Measurements from ENCODE around the gene IL25. TPM values are rescaled to one million over a fixed set of nuclear protein-coding genes. Genes with fewer than 3 reads are reported as not detected.
"Not testable (repeated sequence)": the region's sequence is repeated elsewhere in the genome, so short reads cannot be mapped to it uniquely, and the experiment has no call there.

Gene IL25
- not detected for total RNA-seq
- long read RNA-seq = 0 reads

GRCh38 chr14:23372509-23372908, at the start of gene IL25:
Gene IL25 (plus strand): TSS chr14:23372809.
- intact Hi-C loops (cut with DNase I) = no loop called here

DNA sequence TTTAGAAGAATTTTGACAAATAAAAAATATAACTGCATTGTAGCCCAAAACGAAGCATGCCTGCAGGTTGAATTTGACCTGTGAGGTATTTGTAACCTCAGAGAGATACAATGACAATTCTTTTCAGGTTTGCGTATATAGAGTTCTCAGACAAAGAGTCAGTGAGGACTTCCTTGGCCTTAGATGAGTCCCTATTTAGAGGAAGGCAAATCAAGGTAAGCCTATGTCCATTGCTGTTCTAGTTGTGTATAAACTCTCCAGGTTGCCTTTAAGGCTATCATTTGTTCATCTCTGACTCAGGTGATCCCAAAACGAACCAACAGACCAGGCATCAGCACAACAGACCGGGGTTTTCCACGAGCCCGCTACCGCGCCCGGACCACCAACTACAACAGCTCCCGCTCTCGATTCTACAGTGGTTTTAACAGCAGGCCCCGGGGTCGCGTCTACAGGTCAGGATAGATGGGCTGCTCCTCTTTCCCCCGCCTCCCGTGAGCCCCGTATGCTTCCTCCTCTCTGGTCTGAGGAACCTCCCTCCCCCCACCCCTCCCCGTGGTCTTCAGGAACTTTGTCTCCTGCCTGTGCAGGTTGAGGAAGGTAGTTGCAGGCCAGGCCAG, 48.7 kb upstream of the IL25 start:
- intact Hi-C loops (cut with DNase I) = no loop called here
- no peaks in the 10 kb centered on the region for H3K27me3 ChIP-seq
- ATAC-seq (no peak), DNase-seq (no peak)
- peaks cover 29% of the 10 kb centered on the region for H3K36me3 ChIP-seq
- peaks cover 22% of the 10 kb centered on the region for H3K4me1 ChIP-seq
- no peak for TF ChIP-seq CTCF (IDR thresholded peaks at IDR 0.05)
- no peak overlapping the region for H3K27ac ChIP-seq
- H3K9me3 ChIP-seq = no peaks in the 10 kb centered on the region
- no peak overlapping the region for H3K4me3 ChIP-seq

More at GRCh38 chr14:23372509-23372908, at the start of gene IL25:
- H3K27ac ChIP-seq = no peak within 1 kb of the TSS
- DNase-seq (no peak), ATAC-seq (no peak)
- H3K4me3 ChIP-seq = no peak within 1 kb of the TSS
- H3K4me1 ChIP-seq = no peaks in the 10 kb centered on the region
- no peaks in the 10 kb centered on the region for H3K36me3 ChIP-seq
- H3K27me3 ChIP-seq = no peaks in the 10 kb centered on the region
- no peaks in the 10 kb centered on the region for H3K9me3 ChIP-seq
- no peak for TF ChIP-seq CTCF (IDR thresholded peaks at IDR 0.05)

DNA sequence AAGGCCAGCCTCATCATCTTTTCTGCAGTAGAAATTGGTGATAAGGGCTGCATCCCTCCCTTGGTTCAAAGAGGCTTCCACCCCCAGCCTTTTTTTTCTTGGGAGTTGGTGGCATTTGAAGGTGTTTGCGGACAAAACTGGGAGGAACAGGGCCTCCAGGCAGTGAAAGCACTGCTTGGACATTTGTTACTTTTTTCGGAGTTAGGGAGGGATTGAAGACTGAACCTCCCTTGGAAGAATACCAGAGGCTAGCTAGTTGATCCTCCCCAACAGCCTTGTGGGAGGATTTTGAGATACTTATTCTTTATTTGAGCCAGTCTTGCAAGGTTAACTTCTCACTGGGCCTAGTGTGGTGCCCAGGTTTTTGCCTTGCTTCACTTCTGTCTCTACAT, 48.2 kb upstream of the IL25 start:
- Histone ChIP-seq H3K4me1 (peaks cover 22% of the 10 kb centered on the region), H3K36me3 (peaks cover 29% of the 10 kb centered on the region), H3K27me3 (no peaks in the 10 kb centered on the region), H3K4me3 (no peak overlapping the region), H3K9me3 (no peaks in the 10 kb centered on the region), H3K27ac (no peak overlapping the region)
- intact Hi-C loops (cut with DNase I) = no loop called here
- no peak for ATAC-seq
- TF ChIP-seq CTCF (IDR thresholded peaks at IDR 0.05) = no peak
- DNase-seq = no peak

DNA sequence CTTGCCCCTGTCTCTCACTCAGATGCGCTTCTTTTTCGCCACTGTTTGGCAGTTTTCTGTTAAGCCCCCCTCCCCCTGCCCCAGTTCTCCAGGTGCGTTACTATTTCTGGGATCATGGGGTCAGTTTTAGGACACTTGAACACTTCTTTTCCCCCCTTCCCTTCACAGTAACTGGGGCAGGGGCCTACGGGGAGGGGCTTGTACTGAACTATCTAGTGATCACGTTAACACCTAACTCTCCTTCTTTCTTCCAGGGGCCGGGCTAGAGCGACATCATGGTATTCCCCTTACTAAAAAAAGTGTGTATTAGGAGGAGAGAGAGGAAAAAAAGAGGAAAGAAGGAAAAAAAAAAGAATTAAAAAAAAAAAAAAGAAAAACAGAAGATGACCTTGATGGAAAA, 47.6 kb upstream of the IL25 start:
- no peak for TF ChIP-seq CTCF (IDR thresholded peaks at IDR 0.05)
- Histone ChIP-seq H3K36me3 (peaks cover 29% of the 10 kb centered on the region), H3K9me3 (no peaks in the 10 kb centered on the region), H3K4me3 (no peak overlapping the region), H3K27me3 (no peaks in the 10 kb centered on the region), H3K4me1 (peaks cover 22% of the 10 kb centered on the region), H3K27ac (no peak overlapping the region)
- ATAC-seq = no peak
- DNase-seq = no peak
- intact Hi-C loops (cut with DNase I) = loop anchor here (5.0 kb wide), 1 partner anchor 52 kb away; the partner anchor contains the start of gene CMTM5

DNA sequence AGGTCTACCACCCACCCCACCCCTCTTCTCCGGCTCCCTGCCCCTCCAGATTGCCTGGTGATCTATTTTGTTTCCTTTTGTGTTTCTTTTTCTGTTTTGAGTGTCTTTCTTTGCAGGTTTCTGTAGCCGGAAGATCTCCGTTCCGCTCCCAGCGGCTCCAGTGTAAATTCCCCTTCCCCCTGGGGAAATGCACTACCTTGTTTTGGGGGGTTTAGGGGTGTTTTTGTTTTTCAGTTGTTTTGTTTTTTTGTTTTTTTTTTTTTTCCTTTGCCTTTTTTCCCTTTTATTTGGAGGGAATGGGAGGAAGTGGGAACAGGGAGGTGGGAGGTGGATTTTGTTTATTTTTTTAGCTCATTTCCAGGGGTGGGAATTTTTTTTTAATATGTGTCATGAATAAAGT, 46.9 kb upstream of the IL25 start:
- not testable (repeated sequence) for ATAC-seq, H3K9me3 ChIP-seq, H3K27ac ChIP-seq, H3K27me3 ChIP-seq, DNase-seq, H3K4me3 ChIP-seq
- H3K36me3 ChIP-seq = peaks cover 29% of the 10 kb centered on the region
- intact Hi-C loops (cut with DNase I) = loop anchor here (5.0 kb wide), 1 partner anchor 52 kb away; the partner anchor contains the start of gene CMTM5
- H3K4me1 ChIP-seq = peaks cover 15% of the 10 kb centered on the region

DNA sequence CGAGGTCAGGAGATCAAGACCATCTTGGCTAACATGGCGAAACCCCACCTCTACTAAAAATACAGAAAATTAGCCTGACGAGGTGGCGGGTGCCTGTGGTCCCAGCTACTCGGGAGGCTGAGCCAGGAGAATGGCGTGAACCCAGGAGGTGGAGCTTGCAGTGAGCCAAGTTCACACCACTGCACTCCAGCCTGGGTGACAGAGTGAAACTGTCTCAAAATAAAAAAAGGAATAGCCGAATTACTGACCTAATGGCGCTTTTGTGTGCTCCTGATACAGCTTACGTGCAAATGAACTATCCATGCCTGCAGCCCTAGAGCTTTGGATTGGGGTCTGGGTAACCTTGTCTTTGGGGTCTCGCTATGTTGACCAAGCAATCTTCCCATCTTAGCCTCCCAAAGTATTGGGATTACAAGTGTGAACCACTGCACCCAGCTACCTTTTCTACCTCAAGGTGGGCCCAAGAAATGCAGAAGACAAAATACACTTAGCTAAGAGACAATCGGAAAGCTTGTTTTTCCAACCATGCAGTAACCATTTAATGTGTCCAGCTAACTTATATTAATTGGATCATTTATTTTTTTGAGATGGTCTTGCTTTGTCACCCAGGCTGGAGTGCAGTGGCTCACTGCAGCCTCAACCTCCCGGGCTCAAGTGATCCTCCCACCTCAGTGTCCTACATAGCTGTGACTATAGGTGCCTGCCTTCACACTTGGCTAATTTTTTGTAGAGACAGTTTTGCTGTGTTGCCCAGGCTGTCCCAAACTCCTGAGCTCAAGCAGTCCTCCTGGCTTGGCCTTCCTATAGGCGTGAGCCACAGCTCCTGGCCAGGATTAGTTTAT, 45.9 kb upstream of the IL25 start:
- no peak for DNase-seq
- no peak for ATAC-seq
- Histone ChIP-seq H3K27me3 (no peaks in the 10 kb centered on the region), H3K27ac (no peak overlapping the region), H3K4me1 (peaks cover 15% of the 10 kb centered on the region), H3K9me3 (no peaks in the 10 kb centered on the region), H3K36me3 (peaks cover 29% of the 10 kb centered on the region), H3K4me3 (no peak overlapping the region)
- TF ChIP-seq CTCF (IDR thresholded peaks at IDR 0.05) = no peak
- intact Hi-C loops (cut with DNase I) = loop anchor here (5.0 kb wide), 1 partner anchor 51 kb away; the partner anchor contains the start of gene CMTM5
